ENCODE results near the gene COPRS. TPM values are rescaled to one million over a fixed set of nuclear protein-coding genes. Genes with fewer than 3 reads are reported as not detected.

The COPRS gene
- polyA plus RNA-seq, 1 donor (not counting 4 experiments of a cell fraction or from before 2014, with no cell fraction given) = 30.3 TPM

- Histone ChIP-seq H4K20me1 (ENCODE audit: control insufficient read depth, extremely low read depth, insufficient read depth, low read length) (no peaks in the 10 kb centered on the region), H3K27ac (ENCODE audit: control insufficient read depth, insufficient read depth, low read length) (no peak overlapping the region), H3K4me1 (ENCODE audit: control insufficient read depth, extremely low read depth, insufficient read depth, low read length) (no peaks in the 10 kb centered on the region), H3K9me1 (ENCODE audit: control insufficient read depth, extremely low read depth, insufficient read depth, low read length) (no peaks in the 10 kb centered on the region), H3K4me2 (ENCODE audit: control insufficient read depth, extremely low read depth, insufficient read depth, low read depth, low read length) (no peak overlapping the region), H3K79me2 (ENCODE audit: control insufficient read depth, insufficient read depth, low read length) (no peaks in the 10 kb centered on the region), H3K27me3 (ENCODE audit: control insufficient read depth, extremely low read depth, insufficient read depth, low read length) (no peaks in the 10 kb centered on the region), H3K4me3 (ENCODE audit: control insufficient read depth in 2 of 3, extremely low read depth in 1 of 3, insufficient read depth in 2 of 3, low read depth in 1 of 3, low read length in 3 of 3) (no peak overlapping the region), H3K36me3 (ENCODE audit: control insufficient read depth in 2 of 2, extremely low read depth in 1 of 2, insufficient read depth in 2 of 2, low read length in 2 of 2) (peaks cover 22 to 37% of the 10 kb centered on the region in 2 experiments), H2AFZ (ENCODE audit: control insufficient read depth, low read length) (no peak overlapping the region), H3K9me3 (ENCODE audit: control insufficient read depth, low read depth, low read length) (no peaks in the 10 kb centered on the region), H3K9ac (ENCODE audit: control insufficient read depth, extremely low read depth, insufficient read depth, low read length) (no peak overlapping the region)
- DNase-seq (ENCODE audit: low read depth, low spot score) = no peak
- FAIRE-seq = no peak
- dilution Hi-C loops (cut with MboI; ENCODE audit: extremely low pct_ligation_motif_present, low sequenced_read_pairs) = no loop called here
- no peak for TF ChIP-seq CTCF (optimal IDR thresholded peaks at IDR 0.05 in 1 of 3, IDR thresholded peaks at IDR 0.05 in 1 of 3, conservative IDR thresholded peaks at IDR 0.05 in 1 of 3; ENCODE audit: extremely low read depth in 1 of 3, insufficient read depth in 2 of 3, low read length in 3 of 3)
- no peak for TF ChIP-seq EZH2 (IDR thresholded peaks at IDR 0.05; ENCODE audit: low read length)
Observed at GRCh38 chr17:31888124-31888523, 29.1 kb upstream of the COPRS start.

DNA sequence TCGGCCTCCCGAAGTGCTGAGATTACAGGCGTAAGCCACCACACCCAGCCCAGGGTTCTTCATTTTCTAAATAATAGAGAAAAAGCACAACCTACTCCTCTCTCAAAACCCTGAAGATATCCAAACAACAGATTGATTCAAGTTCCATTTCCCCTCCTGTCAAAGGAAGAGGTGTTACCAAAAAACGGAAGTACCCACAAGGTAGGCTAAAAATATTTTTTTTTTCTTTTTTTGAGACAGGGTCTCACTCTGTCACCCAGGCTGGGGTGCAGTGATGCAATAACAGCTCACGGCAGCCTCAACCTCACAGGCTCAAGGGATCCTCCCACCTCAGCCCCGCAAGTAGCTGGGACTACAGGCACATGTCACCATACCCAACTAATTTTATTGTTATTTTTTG is 23.5 kb upstream of the COPRS start:
- Histone ChIP-seq H3K27ac (ENCODE audit: control insufficient read depth, insufficient read depth, low read length) (no peak overlapping the region), H3K4me1 (ENCODE audit: control insufficient read depth, extremely low read depth, insufficient read depth, low read length) (no peaks in the 10 kb centered on the region), H3K4me3 (ENCODE audit: control insufficient read depth in 2 of 3, extremely low read depth in 1 of 3, insufficient read depth in 2 of 3, low read depth in 1 of 3, low read length in 3 of 3) (no peak overlapping the region), H4K20me1 (ENCODE audit: control insufficient read depth, extremely low read depth, insufficient read depth, low read length) (no peaks in the 10 kb centered on the region), H2AFZ (ENCODE audit: control insufficient read depth, low read length) (no peak overlapping the region), H3K9me1 (ENCODE audit: control insufficient read depth, extremely low read depth, insufficient read depth, low read length) (no peaks in the 10 kb centered on the region), H3K79me2 (ENCODE audit: control insufficient read depth, insufficient read depth, low read length) (no peaks in the 10 kb centered on the region), H3K4me2 (ENCODE audit: control insufficient read depth, extremely low read depth, insufficient read depth, low read depth, low read length) (no peak overlapping the region), H3K36me3 (ENCODE audit: control insufficient read depth in 2 of 2, extremely low read depth in 1 of 2, insufficient read depth in 2 of 2, low read length in 2 of 2) (peaks cover 23 to 34% of the 10 kb centered on the region in 2 experiments), H3K9me3 (ENCODE audit: control insufficient read depth, low read depth, low read length) (no peaks in the 10 kb centered on the region), H3K9ac (ENCODE audit: control insufficient read depth, extremely low read depth, insufficient read depth, low read length) (no peak overlapping the region), H3K27me3 (ENCODE audit: control insufficient read depth, extremely low read depth, insufficient read depth, low read length) (no peaks in the 10 kb centered on the region)
- TF ChIP-seq EZH2 (IDR thresholded peaks at IDR 0.05; ENCODE audit: low read length) = no peak
- TF ChIP-seq CTCF (optimal IDR thresholded peaks at IDR 0.05 in 1 of 3, IDR thresholded peaks at IDR 0.05 in 1 of 3, conservative IDR thresholded peaks at IDR 0.05 in 1 of 3; ENCODE audit: extremely low read depth in 1 of 3, insufficient read depth in 2 of 3, low read length in 3 of 3) = no peak
- no peak for DNase-seq (ENCODE audit: low read depth, low spot score)
- FAIRE-seq = no peak
- dilution Hi-C loops (cut with MboI; ENCODE audit: extremely low pct_ligation_motif_present, low sequenced_read_pairs) = no loop called here

Measured in keratinocyte (primary cell).